ENCODE results near the gene LINC00632. TPM values are rescaled to one million over a fixed set of nuclear protein-coding genes. Genes with fewer than 3 reads are reported as not detected.

Gene LINC00632
- total and polyA plus RNA-seq, 12 donors, result 1.4 to 189 (median 107) TPM

DNA sequence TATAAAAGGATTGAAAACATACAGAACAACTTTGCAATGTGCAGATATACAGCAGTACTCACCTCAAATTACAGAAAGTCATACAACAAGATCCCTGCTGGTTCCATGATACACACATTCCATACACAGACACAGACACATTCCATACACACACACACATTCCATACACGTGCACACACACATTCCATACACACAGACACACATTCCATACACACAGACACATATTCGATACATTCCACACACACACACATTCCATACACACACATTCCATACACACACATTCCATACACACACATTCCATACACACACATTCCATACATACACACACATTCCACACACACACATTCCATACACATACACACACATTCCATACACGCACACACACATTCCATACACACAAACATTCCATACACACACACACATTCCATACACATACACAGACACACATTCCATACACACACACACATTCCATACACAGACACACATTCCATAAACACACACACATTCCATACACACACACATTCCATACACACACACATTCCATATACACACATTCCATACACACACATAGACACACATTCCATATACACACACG, 13.7 kb downstream of the LINC00632 start:
- TF ChIP-seq, protein P1, sequence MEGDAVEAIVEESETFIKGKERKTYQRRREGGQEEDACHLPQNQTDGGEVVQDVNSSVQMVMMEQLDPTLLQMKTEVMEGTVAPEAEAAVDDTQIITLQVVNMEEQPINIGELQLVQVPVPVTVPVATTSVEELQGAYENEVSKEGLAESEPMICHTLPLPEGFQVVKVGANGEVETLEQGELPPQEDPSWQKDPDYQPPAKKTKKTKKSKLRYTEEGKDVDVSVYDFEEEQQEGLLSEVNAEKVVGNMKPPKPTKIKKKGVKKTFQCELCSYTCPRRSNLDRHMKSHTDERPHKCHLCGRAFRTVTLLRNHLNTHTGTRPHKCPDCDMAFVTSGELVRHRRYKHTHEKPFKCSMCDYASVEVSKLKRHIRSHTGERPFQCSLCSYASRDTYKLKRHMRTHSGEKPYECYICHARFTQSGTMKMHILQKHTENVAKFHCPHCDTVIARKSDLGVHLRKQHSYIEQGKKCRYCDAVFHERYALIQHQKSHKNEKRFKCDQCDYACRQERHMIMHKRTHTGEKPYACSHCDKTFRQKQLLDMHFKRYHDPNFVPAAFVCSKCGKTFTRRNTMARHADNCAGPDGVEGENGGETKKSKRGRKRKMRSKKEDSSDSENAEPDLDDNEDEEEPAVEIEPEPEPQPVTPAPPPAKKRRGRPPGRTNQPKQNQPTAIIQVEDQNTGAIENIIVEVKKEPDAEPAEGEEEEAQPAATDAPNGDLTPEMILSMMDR (IDR thresholded peaks at IDR 0.05), result no peak
- DNase-seq (no peak), ATAC-seq (no peak)
- 43 to 49% methylated on average over 4 of the region's 4 CpGs for WGBS, 2 donors
- H3K36me3 ChIP-seq, result no peaks in the 10 kb centered on the region
- H3K9me3 ChIP-seq, result no peaks in the 10 kb centered on the region
- intact Hi-C loops (cut with DNase I), result no loop called here
- H3K27me3 ChIP-seq, result no peaks in the 10 kb centered on the region
- H3K4me3 ChIP-seq, result no peak overlapping the region
- H3K27ac ChIP-seq, result no peak overlapping the region
- H3K4me1 ChIP-seq, result no peaks in the 10 kb centered on the region

DNA sequence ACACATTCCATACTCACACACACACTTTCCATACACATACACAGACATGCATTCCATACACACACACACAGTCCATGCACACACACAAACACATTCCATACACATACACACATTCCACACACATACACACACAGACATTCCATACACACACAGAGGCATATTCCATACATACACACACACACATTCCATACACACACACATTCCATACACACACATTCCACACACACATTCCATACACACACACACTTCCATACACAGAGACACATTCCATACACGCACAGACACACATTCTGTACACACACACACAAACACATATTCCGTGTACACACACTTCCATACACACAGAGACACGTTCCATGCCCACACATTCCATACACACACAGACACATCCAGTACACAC, 14.8 kb downstream of the LINC00632 start:
- Histone ChIP-seq H3K36me3 (no peaks in the 10 kb centered on the region), H3K27me3 (no peaks in the 10 kb centered on the region), H3K4me1 (no peaks in the 10 kb centered on the region), H3K27ac (no peak overlapping the region), H3K9me3 (no peaks in the 10 kb centered on the region), H3K4me3 (no peak overlapping the region)
- ATAC-seq (no peak), DNase-seq (no peak)
- TF ChIP-seq, protein P1 (IDR thresholded peaks at IDR 0.05), result no peak
- intact Hi-C loops (cut with DNase I), result no loop called here
- 83 to 94% methylated on average over 3 of the region's 3 CpGs for WGBS, 2 donors

DNA sequence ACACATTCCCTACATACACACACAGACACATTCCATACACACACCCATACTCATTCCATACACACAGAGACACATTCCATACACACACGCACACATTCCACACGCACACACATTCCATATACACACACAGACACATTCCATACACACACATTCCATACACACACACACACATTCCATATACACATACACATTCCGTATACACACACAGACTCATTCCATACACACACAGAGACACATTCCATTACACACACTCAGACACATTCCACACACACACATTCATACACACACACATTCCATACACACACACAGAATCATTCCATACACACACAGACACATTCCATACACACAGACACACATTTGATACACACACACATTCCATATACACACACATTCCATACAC, 15.2 kb downstream of the LINC00632 start:
- TF ChIP-seq, protein P1 (IDR thresholded peaks at IDR 0.05), result no peak
- no peak overlapping the region for H3K4me3 ChIP-seq
- 62 to 77% methylated on average over 3 of the region's 3 CpGs for WGBS, 2 donors
- H3K4me1 ChIP-seq, result no peaks in the 10 kb centered on the region
- DNase-seq, result no peak
- intact Hi-C loops (cut with DNase I), result no loop called here
- ATAC-seq, result no peak
- H3K27me3 ChIP-seq, result no peaks in the 10 kb centered on the region
- no peaks in the 10 kb centered on the region for H3K36me3 ChIP-seq
- no peaks in the 10 kb centered on the region for H3K9me3 ChIP-seq
- H3K27ac ChIP-seq, result no peak overlapping the region

DNA sequence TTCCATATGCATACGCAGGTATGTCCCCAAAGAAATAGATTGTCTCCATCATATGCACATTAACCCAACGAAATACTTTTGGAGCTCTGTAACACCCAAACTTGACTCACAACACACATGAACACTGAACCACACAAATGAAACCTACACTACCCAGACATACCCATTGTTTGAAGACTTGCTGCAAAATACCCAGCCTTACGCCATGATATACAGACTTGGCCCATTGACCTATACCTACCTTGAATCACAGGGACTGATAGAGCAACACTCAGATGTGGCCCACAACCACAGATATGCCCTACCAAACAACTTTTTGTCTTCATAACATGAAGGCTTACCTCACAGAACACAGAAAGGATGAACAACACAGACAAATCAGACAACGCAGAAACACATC, 15.9 kb downstream of the LINC00632 start:
- Histone ChIP-seq H3K4me3 (no peak overlapping the region), H3K27ac (no peak overlapping the region), H3K27me3 (no peaks in the 10 kb centered on the region), H3K9me3 (no peaks in the 10 kb centered on the region), H3K4me1 (no peaks in the 10 kb centered on the region), H3K36me3 (no peaks in the 10 kb centered on the region)
- no peak for DNase-seq
- 95 to 96% methylated on average over 4 of the region's 4 CpGs for WGBS, 2 donors
- no peak for ATAC-seq
- intact Hi-C loops (cut with DNase I), result no loop called here
- TF ChIP-seq, protein P1 (IDR thresholded peaks at IDR 0.05), result no peak

All from heart right ventricle (tissue), 16 donors.